ENCODE data around the gene OBSL1. TPM values are rescaled to one million over a fixed set of nuclear protein-coding genes. Genes with fewer than 3 reads are reported as not detected.

The OBSL1 gene
- total and polyA plus RNA-seq, 2 donors (not counting 3 experiments of a cell fraction or from before 2014, with no cell fraction given) = 16.7 to 20.7 TPM

DNA sequence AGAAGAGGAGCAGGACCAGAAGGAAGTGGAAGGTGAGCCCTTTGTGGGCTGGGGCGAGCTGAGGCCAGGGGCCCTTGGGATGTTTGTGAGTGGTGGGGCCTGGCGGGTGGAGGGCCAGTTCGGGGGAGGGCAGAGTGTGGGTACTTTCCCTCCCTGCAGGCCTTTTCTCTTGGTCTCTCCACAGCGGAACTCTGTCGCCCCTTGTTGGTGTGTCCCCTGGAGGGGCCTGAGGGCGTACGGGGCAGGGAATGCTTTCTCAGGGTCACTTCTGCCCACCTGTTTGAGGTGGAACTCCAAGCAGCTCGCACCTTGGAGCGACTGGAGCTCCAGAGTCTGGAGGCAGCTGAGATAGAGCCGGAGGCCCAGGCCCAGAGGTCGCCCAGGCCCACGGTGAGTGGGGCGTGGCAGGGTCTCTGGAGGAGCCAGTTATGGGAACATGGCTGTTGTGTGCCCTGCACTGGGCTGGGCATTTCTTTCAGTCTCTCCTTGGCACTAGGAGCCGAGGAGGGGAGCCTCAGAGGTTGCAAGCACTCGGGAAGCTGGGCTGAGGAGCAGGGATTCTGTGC, 37.1 kb upstream of the OBSL1 start:
- no TSS peak for BruUV-seq (replicated peaks)
- no peaks in the 10 kb centered on the region for H3K4me1 ChIP-seq (ENCODE audit: control insufficient read depth, extremely low read depth, insufficient read depth, low read length)
- no peak overlapping the region for H3K27ac ChIP-seq (ENCODE audit: insufficient read depth, low read depth, low read length)
- dilution Hi-C loops (cut with MboI; ENCODE audit: extremely low pct_ligation_motif_present, low sequenced_read_pairs) = no loop called here
- no peak overlapping the region for H2AFZ ChIP-seq (ENCODE audit: low read depth, low read length)
- ChIA-PET CTCF (no interaction called here), POLR2A (no interaction called here)
- H3K9ac ChIP-seq (replicated peaks; ENCODE audit: extremely low read depth, insufficient read depth, low read length) = no peak overlapping the region
- peaks cover 2 to 14% of the 10 kb centered on the region in 2 experiments for H3K36me3 ChIP-seq (ENCODE audit: control insufficient read depth in 2 of 2, extremely low read depth in 1 of 2, insufficient read depth in 2 of 2, low read length in 2 of 2)
- no peaks in the 10 kb centered on the region for H3K9me3 ChIP-seq (replicated peaks; ENCODE audit: control insufficient read depth, insufficient read depth, low read length)
- H3K4me3 ChIP-seq (replicated peaks in 1 of 3; ENCODE audit: insufficient read depth in 1 of 3, low read depth in 1 of 3, low read length in 3 of 3) = no peak overlapping the region
- H3K79me2 ChIP-seq (ENCODE audit: control insufficient read depth, insufficient read depth, low read length) = no peaks in the 10 kb centered on the region
- no peak overlapping the region for H3K4me2 ChIP-seq (ENCODE audit: insufficient read depth, low read length)
- intact Hi-C loops (cut with micrococcal nuclease) = no loop called here
- no peaks in the 10 kb centered on the region for H3K27me3 ChIP-seq (ENCODE audit: control insufficient read depth in 2 of 2, insufficient read depth in 2 of 2, low read length in 2 of 2)
- no peak for FAIRE-seq
- H3K9me1 ChIP-seq (replicated peaks; ENCODE audit: control insufficient read depth, extremely low read depth, insufficient read depth, low read length) = no peaks in the 10 kb centered on the region
- no peak for DNase-seq (ENCODE audit: low read depth, low spot score)
- H4K20me1 ChIP-seq (replicated peaks; ENCODE audit: control insufficient read depth, extremely low read depth, insufficient read depth, low read length) = no peaks in the 10 kb centered on the region
- TF ChIP-seq GATA2 (IDR thresholded peaks at IDR 0.05; ENCODE audit: insufficient read depth, insufficient read length, low read depth, low read length) (no peak), POLR2A (IDR thresholded peaks at IDR 0.05; ENCODE audit: low read depth, low read length) (no peak), FOS (IDR thresholded peaks at IDR 0.05; ENCODE audit: borderline replicate concordance, insufficient read depth, low read length) (no peak), JUN (IDR thresholded peaks at IDR 0.05; ENCODE audit: borderline replicate concordance, insufficient read depth, insufficient read length, low read depth) (no peak), MYC (IDR thresholded peaks at IDR 0.05; ENCODE audit: low read depth, low read length) (no peak), EZH2 (IDR thresholded peaks at IDR 0.05; ENCODE audit: borderline replicate concordance, low read depth, low read length, severe bottlenecking) (no peak), POLR2AphosphoS5 (IDR thresholded peaks at IDR 0.05; ENCODE audit: insufficient read depth, low read depth, low read length) (no peak)
- TF ChIP-seq, protein P1, sequence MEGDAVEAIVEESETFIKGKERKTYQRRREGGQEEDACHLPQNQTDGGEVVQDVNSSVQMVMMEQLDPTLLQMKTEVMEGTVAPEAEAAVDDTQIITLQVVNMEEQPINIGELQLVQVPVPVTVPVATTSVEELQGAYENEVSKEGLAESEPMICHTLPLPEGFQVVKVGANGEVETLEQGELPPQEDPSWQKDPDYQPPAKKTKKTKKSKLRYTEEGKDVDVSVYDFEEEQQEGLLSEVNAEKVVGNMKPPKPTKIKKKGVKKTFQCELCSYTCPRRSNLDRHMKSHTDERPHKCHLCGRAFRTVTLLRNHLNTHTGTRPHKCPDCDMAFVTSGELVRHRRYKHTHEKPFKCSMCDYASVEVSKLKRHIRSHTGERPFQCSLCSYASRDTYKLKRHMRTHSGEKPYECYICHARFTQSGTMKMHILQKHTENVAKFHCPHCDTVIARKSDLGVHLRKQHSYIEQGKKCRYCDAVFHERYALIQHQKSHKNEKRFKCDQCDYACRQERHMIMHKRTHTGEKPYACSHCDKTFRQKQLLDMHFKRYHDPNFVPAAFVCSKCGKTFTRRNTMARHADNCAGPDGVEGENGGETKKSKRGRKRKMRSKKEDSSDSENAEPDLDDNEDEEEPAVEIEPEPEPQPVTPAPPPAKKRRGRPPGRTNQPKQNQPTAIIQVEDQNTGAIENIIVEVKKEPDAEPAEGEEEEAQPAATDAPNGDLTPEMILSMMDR (IDR thresholded peaks at IDR 0.05; ENCODE audit: extremely low read depth in 1 of 2, insufficient read depth in 1 of 2, low read depth in 1 of 2, low read length in 2 of 2) = no peak
- TF ChIP-seq, protein P2, sequence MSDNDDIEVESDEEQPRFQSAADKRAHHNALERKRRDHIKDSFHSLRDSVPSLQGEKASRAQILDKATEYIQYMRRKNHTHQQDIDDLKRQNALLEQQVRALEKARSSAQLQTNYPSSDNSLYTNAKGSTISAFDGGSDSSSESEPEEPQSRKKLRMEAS (IDR thresholded peaks at IDR 0.05; ENCODE audit: insufficient read depth, insufficient read length) = no peak

Data from endothelial cell of umbilical vein (primary cell).